NCI-H1417 (cell line): ENCODE measurements around the gene RASA3.

Source experiments
- DNase-seq, 3 experiments: peaks; one replicate each; lab custom pipeline; 2025; lab: John Stamatoyannopoulos, UW

RASA3 gene

DNA sequence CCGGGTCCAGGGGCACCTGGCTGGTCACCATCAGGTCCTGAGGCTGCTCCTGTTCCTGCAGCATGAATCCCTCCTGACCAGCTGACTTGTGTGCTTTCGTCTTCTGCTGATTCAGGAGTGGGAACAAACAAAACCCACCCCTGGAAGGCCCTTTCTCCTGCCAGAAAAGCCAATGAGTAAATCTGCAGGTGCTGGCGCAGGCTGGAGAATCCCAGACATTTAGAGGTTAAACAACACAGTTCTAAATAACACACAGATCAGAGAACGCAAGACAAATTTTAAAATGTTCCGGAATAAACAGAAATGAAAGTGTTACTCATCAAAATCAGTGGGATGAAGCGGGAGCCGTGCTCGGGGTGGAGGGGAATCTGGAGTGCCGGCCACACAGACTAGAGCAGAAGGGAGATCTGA, 97.9 kb downstream of the RASA3 start:
- no peak for DNase-seq

- no peak for DNase-seq
Measured at GRCh38 chr13:114033541-114034315, 98.7 kb downstream of the RASA3 start.

DNA sequence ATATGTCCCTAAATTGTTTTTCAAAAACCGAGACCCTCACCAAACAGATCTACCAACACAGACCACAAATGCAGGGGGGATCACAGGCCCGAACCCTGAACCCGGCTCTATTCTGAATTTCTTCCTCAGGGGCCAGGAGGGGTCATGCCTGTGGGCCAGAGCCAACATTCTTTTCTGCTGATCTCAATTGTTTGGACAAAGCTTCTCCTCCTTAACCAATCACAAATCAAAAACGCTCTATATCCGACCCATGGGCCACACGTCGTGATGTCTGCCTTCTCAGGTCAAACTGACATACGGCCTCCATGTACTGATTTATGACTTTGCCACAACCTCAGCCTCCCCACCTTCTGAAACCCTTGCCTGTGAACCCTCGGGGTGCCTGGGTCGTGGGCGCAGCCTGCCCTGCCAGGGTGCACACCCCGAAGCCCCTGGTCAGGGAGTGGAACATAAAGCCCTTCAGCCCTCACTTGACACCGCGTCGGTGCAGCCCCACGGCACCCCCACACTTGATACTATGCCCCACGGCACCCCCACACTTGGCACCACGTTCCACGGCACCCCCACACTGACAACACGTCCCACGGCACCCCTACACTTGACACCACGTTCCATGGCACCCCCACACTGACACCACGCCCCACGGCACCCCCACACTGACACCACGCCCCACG, 100.2 kb downstream of the RASA3 start:
- no peak for DNase-seq

- DNase-seq: no peak
Measured at GRCh38 chr13:114031631-114032030, 100.8 kb downstream of the RASA3 start.

DNA sequence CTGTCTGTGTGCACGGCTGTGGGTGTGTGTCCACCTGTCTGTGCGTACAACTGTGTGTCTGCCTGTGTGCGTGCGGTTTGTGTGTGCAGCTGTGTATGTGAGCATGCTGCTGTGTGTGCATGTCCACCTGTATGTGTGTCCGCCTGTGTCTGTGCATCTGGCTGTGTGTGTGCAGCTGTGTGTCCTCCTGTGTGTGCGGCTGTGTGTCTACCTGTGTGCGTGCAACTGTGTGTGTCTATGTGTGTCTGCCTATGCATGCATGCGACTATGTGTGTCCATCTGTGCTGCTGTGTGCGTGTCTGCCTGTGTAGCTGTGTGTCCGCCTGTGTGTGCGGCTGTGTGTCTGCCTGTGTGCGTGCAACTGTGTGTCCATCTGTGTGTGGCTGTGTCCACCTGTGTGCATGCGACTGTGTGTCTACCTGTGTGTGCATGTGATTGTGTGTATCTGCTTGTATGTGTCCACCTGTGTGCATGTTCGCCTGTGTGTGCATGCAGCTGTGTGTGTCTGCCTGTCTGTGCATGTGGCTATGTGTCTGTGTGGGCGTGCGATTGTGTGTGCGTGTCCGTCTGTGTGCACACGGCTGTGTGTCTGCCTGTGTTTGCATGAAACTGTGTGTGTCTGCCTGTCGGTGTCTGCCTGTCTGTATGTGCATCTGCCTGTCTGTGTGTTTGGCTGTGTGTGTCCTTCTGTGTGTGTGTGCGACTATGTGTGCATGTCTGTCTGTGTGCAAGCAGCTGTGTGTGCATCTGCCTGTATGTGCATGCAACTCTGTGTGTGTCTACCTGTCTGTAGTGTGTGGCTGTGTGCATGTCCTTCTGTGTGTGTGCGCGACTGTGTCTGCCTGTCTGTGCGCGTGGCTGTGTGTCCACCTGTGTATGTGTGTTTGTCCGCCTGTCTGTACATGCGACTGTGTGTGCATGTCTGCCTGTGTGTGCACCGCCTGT, 101.5 kb downstream of the RASA3 start:
- no peak for DNase-seq

- DNase-seq: no peak
Measured at GRCh38 chr13:114029866-114030625, 102.4 kb downstream of the RASA3 start.

GRCh38 chr13:114027826-114028225, 104.6 kb downstream of the RASA3 start:
- no peak for DNase-seq

DNA sequence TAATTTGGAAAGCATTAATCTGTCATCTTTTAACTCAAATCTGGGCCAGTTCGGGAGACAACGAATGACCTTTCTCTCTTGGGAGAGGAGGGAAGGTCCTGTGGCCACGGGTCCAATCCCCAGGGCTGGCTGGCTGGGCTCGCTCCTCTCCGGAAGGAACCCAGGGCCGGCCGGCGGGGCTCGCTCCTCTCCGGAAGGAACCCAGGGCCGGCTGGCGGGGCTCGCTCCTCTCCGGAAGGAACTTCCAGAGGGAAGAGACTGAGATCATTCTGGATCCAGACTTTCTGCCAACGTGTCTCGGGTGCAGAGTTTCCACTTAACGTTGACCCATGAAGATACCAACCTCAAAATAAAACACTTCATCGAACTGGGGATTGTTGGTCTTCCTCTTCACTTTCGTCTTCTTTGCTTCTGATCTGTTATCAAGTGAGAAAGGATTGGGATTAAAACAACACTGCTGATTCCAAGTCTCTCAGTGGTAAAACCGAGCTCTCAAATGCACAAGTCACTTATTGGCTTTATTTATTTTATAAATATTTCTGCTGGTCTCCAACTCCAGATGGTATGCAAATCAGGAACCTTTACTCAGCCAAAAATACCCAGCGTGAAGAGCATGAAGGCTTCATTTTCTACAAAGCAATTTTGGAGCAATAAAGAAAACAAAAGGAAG, 105.2 kb downstream of the RASA3 start:
- no peak for DNase-seq

GRCh38 chr13:114026481-114026880, 105.9 kb downstream of the RASA3 start:
- no peak for DNase-seq

- peak; percentile 18 to 85 (median 68) for DNase-seq
Measured at GRCh38 chr13:114025714-114026431, 106.5 kb downstream of the RASA3 start.

DNA sequence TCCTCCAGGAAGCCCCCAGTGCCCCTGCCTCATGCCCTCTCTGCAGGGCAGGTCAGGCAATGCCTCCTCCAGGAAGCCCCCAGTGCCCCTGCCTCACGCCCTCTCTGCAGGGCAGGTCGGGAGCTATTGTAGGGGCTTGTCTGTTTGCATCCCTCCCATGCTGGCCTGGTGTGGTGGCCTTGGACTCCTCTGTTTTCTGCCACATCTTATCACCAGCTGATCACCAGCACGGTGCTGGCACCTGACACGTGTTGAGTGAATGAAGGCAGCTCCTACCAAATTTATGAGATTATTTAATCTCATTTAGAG, 107.1 kb downstream of the RASA3 start:
- DNase-seq: no peak

DNA sequence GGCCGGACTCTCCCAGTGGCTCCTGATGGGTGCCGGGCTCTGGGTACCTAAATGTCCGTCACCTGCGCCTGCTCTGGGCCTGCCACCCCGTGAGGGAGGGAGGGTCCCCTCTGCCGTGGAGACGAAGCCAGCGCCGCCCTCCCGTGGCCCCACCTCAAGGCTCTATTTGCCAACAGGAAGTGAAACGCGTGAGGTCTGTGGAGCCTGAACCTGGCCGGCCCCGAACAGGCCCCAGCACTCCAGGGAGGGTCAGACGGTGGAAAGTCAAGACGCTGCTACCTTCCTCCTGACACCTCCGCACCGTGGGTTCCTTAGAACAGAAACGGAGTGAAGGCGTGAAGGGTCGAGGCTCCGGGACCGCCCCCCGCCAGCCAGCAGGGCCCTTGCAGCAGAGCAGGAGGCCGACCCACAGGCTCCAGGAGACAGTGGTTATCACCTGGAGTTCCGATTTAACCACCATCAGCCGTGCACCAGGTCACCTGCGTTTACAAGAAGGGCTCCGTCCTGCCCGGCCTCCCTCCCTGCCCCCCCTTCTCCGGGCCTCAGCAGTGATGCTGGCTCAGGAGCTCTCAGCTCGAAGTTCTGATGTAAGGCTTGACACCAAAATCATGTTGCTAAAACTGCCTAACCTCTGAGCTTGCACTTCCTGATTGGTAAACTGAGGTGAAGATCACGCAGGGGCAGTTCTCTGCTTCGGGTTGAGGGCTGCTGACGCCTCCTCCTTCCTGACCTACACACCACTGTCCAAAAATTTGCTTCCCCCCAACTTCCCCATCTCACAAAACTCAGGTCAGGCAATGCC, 107.6 kb downstream of the RASA3 start:
- DNase-seq: no peak

GRCh38 chr13:114023716-114024602, 108.5 kb downstream of the RASA3 start:
- DNase-seq: no peak

- no peak for DNase-seq
Measured at GRCh38 chr13:114022876-114023275, 109.5 kb downstream of the RASA3 start.

DNA sequence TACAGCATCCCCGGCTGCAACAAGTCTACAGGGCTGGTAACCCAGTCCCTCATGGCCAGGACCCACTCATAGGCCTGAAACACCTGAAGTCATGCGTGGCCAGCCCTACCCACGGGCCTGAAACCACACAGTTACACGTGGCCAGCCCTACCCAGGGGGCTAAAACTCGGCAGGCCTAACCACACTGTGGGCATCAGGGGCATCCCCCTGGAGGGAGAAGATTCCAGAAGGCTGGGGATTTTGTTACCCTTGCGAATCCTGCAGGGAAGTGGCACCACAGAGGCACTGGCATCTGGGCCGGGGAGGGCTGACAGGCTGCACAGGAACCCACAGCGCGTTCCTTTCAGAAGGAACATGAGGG, 110.1 kb downstream of the RASA3 start:
- no peak for DNase-seq

- DNase-seq: peak in 1 of 3 experiments; percentile 51
Measured at GRCh38 chr13:114021464-114022308, 110.7 kb downstream of the RASA3 start.

- peak; percentile 60 to 83 (median 60) for DNase-seq
Measured at GRCh38 chr13:114020750-114021463, 111.5 kb downstream of the RASA3 start.
